Measurements from ENCODE around the gene RPL15. TPM values are rescaled to one million over a fixed set of nuclear protein-coding genes. Genes with fewer than 3 reads are reported as not detected.

RPL15 gene
- total RNA-seq, 1 experiment from 2014 or later, result 864 TPM

DNA sequence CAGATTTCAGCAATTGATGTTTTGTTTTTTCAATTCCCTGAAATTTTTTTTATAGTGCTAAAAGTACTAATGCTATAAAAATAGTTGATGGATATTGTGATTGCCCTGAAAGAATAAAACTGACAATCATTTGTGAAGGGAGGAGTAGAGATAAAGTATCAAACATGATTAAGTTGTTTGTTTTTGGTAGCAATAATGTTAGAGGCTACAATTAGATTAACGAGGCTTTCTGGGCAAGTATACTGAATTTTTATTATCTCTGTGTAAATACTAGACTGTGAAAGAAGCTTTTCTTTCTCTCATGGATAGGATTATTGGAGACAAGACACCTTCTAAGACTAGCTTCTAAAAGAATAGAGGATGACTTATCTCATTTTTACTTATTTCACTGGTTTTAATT lies 43.7 kb downstream of the RPL15 start:
- CTCF ChIA-PET, result no interaction called here
- TF ChIP-seq, protein P1, sequence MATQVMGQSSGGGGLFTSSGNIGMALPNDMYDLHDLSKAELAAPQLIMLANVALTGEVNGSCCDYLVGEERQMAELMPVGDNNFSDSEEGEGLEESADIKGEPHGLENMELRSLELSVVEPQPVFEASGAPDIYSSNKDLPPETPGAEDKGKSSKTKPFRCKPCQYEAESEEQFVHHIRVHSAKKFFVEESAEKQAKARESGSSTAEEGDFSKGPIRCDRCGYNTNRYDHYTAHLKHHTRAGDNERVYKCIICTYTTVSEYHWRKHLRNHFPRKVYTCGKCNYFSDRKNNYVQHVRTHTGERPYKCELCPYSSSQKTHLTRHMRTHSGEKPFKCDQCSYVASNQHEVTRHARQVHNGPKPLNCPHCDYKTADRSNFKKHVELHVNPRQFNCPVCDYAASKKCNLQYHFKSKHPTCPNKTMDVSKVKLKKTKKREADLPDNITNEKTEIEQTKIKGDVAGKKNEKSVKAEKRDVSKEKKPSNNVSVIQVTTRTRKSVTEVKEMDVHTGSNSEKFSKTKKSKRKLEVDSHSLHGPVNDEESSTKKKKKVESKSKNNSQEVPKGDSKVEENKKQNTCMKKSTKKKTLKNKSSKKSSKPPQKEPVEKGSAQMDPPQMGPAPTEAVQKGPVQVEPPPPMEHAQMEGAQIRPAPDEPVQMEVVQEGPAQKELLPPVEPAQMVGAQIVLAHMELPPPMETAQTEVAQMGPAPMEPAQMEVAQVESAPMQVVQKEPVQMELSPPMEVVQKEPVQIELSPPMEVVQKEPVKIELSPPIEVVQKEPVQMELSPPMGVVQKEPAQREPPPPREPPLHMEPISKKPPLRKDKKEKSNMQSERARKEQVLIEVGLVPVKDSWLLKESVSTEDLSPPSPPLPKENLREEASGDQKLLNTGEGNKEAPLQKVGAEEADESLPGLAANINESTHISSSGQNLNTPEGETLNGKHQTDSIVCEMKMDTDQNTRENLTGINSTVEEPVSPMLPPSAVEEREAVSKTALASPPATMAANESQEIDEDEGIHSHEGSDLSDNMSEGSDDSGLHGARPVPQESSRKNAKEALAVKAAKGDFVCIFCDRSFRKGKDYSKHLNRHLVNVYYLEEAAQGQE (IDR thresholded peaks at IDR 0.05; ENCODE audit: insufficient read depth in 1 of 2, low read depth in 2 of 2, low read length in 1 of 2), result no peak
- TF ChIP-seq TCF7L2 (IDR thresholded peaks at IDR 0.05; ENCODE audit: low read depth, low read length) (no peak), SIN3A (IDR thresholded peaks at IDR 0.05; ENCODE audit: borderline replicate concordance, insufficient read depth, low read depth, low read length) (no peak), POLR2AphosphoS5 (IDR thresholded peaks at IDR 0.05; ENCODE audit: low read depth, low read length) (no peak)
- TF ChIP-seq, protein P2, sequence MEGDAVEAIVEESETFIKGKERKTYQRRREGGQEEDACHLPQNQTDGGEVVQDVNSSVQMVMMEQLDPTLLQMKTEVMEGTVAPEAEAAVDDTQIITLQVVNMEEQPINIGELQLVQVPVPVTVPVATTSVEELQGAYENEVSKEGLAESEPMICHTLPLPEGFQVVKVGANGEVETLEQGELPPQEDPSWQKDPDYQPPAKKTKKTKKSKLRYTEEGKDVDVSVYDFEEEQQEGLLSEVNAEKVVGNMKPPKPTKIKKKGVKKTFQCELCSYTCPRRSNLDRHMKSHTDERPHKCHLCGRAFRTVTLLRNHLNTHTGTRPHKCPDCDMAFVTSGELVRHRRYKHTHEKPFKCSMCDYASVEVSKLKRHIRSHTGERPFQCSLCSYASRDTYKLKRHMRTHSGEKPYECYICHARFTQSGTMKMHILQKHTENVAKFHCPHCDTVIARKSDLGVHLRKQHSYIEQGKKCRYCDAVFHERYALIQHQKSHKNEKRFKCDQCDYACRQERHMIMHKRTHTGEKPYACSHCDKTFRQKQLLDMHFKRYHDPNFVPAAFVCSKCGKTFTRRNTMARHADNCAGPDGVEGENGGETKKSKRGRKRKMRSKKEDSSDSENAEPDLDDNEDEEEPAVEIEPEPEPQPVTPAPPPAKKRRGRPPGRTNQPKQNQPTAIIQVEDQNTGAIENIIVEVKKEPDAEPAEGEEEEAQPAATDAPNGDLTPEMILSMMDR (IDR thresholded peaks at IDR 0.05), result no peak
- no peak for DNase-seq (ENCODE audit: low read depth, low spot score)
- BruUV-seq (replicated peaks), result no TSS peak
- intact Hi-C loops (cut with micrococcal nuclease; ENCODE audit: unreplicated experiment), result no loop called here
- no peak overlapping the region; the same call in 1 of the 2 replicates for H3K27ac ChIP-seq (ENCODE audit: low read length)
- H3K27me3 ChIP-seq (ENCODE audit: control insufficient read depth, insufficient read depth, low read length), result no peaks in the 10 kb centered on the region
- H3K9me3 ChIP-seq (ENCODE audit: control insufficient read depth, insufficient read depth, low read depth, low read length), result no peaks in the 10 kb centered on the region
- no peak overlapping the region for H3K4me3 ChIP-seq (ENCODE audit: low read depth in 2 of 2, low read length in 2 of 2)
- POLR2A ChIA-PET, result interaction anchor here (0.5 kb wide), 1 partner anchor 23 kb away, joined by 7 read pairs; no protein-coding TSS in a partner anchor
- in situ Hi-C loops (cut with HindIII; ENCODE audit: low pct_unique_long_range_greater_than_20kb, low sequenced_read_pairs), result no loop called here
- peaks cover 20% of the 10 kb centered on the region for H3K4me1 ChIP-seq (ENCODE audit: control insufficient read depth, insufficient read depth, low read length)
- no peak for ATAC-seq
- no peaks in the 10 kb centered on the region; the same call in 1 of the 2 replicates for H3K36me3 ChIP-seq (ENCODE audit: control insufficient read depth, insufficient read depth, low read length)

DNA sequence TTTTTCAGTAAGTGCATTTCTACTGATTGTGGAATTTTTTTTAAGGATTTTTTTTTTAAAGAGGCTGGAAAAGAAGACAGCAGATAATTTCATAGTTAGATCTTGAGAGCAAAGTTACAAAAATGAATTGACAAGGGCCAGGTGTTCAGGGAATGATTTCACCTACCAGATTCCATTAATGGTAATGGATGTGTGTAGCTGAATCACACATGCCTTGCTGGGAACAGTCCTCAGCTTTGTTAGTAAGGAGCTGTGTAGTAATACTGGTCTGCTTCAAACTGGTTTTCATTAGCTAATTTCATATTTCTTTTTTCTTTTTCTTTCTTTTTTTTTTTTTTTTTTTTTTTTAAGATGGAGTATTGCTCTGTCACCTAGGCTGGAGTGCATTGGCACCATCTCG lies 44.1 kb downstream of the RPL15 start:
- ATAC-seq, result no peak
- TF ChIP-seq SIN3A (IDR thresholded peaks at IDR 0.05; ENCODE audit: borderline replicate concordance, insufficient read depth, low read depth, low read length) (no peak), TCF7L2 (IDR thresholded peaks at IDR 0.05; ENCODE audit: low read depth, low read length) (no peak), POLR2AphosphoS5 (IDR thresholded peaks at IDR 0.05; ENCODE audit: low read depth, low read length) (no peak)
- TF ChIP-seq, protein P2 (IDR thresholded peaks at IDR 0.05), result no peak
- TF ChIP-seq, protein P1 (IDR thresholded peaks at IDR 0.05; ENCODE audit: insufficient read depth in 1 of 2, low read depth in 2 of 2, low read length in 1 of 2), result no peak
- DNase-seq (ENCODE audit: low read depth, low spot score), result no peak
- Histone ChIP-seq H3K4me3 (ENCODE audit: low read depth in 2 of 2, low read length in 2 of 2) (no peak overlapping the region), H3K27me3 (ENCODE audit: control insufficient read depth, insufficient read depth, low read length) (no peaks in the 10 kb centered on the region), H3K4me1 (ENCODE audit: control insufficient read depth, insufficient read depth, low read length) (peaks cover 20% of the 10 kb centered on the region), H3K9me3 (ENCODE audit: control insufficient read depth, insufficient read depth, low read depth, low read length) (no peaks in the 10 kb centered on the region), H3K27ac (ENCODE audit: low read length) (no peak overlapping the region; the same call in 1 of the 2 replicates), H3K36me3 (ENCODE audit: control insufficient read depth, insufficient read depth, low read length) (no peaks in the 10 kb centered on the region; the same call in 1 of the 2 replicates)
- BruUV-seq (replicated peaks), result no TSS peak
- ChIA-PET CTCF (no interaction called here), POLR2A (interaction anchor here (0.5 to 0.7 kb wide), 2 partner anchors 23 to 41 kb away, joined by 7 to 13 read pairs; no protein-coding TSS in a partner anchor)
- intact Hi-C loops (cut with micrococcal nuclease; ENCODE audit: unreplicated experiment), result no loop called here
- in situ Hi-C loops (cut with HindIII; ENCODE audit: low pct_unique_long_range_greater_than_20kb, low sequenced_read_pairs), result no loop called here

All from Panc1 (cell line).